Neural progenitor cell (in vitro differentiated cells): Measurements from ENCODE around the gene RERE. TPM values are rescaled to one million over a fixed set of nuclear protein-coding genes. Genes with fewer than 3 reads are reported as not detected.

Experiments used
- DNase-seq: peaks from one replicate; pipeline ENCODE4 v3.0.0-alpha.2; 2016; ENCODE audit warnings: low spot score
- H2AFZ ChIP-seq: fragments of 200-600 bp; sonication (generic); replicated peaks from 2 replicates; pipeline ENCODE4 v1.6.1; 2016; ENCODE audit warnings: antibody characterized with exemption
- H3F3A ChIP-seq: fragments of 200-600 bp; sonication (generic); 2 replicates; pipeline ENCODE4 v1.6.1; 2016; ENCODE audit warnings: antibody characterized with exemption, low read depth
- H3K27ac ChIP-seq: fragments of 200-600 bp; sonication (generic); 2 replicates; pipeline ENCODE4 v1.5.1; 2016; ENCODE audit warnings: mild to moderate bottlenecking
- H3K27me3 ChIP-seq: fragments of 200-600 bp; sonication (generic); 2 replicates; pipeline ENCODE4 v1.6.1; 2016; ENCODE audit warnings: mild to moderate bottlenecking, moderate library complexity
- H3K36me3 ChIP-seq: fragments of 200-600 bp; sonication (generic); 2 replicates; pipeline ENCODE4 v1.5.1; 2016
- H3K4me1 ChIP-seq: fragments of 200-600 bp; sonication (generic); 2 replicates; pipeline ENCODE4 v1.6.1; 2016; ENCODE audit warnings: mixed run types
- H3K4me2 ChIP-seq: fragments of 200-600 bp; sonication (generic); 2 replicates; pipeline ENCODE4 v1.6.1; 2016
- H3K4me3 ChIP-seq: fragments of 200-600 bp; sonication (generic); 2 replicates; pipeline ENCODE4 v1.5.1; 2016
- H3K79me2 ChIP-seq: fragments of 200-600 bp; sonication (generic); 2 replicates; pipeline ENCODE4 v1.6.1; 2016; ENCODE audit warnings: low read depth
- H3K9ac ChIP-seq: fragments of 200-600 bp; sonication (generic); 2 replicates; pipeline ENCODE4 v1.6.1; 2016
- H3K9me3 ChIP-seq: fragments of 200-600 bp; sonication (generic); 2 replicates; pipeline ENCODE4 v1.5.1; 2016; ENCODE audit warnings: low read depth
- H4K20me1 ChIP-seq: fragments of 200-600 bp; sonication (generic); 2 replicates; pipeline ENCODE4 v1.6.1; 2016; ENCODE audit warnings: low read depth
- H3K27ac Mint-ChIP-seq: 3 replicates; pipeline ENCODE4 v1.8.0; 2021; ENCODE audit warnings: mixed read lengths
- H3K27me3 Mint-ChIP-seq: 2 replicates; pipeline ENCODE4 v1.8.0; 2022; ENCODE audit warnings: low read depth, mild to moderate bottlenecking, inconsistent platforms, moderate library complexity, mixed read lengths; ENCODE audit not compliant: insufficient read depth
- H3K36me3 Mint-ChIP-seq: 3 replicates; pipeline ENCODE4 v1.8.0; 2021; ENCODE audit warnings: mixed read lengths
- H3K4me1 Mint-ChIP-seq: 3 replicates; pipeline ENCODE4 v1.8.0; 2021; ENCODE audit warnings: mixed read lengths
- H3K4me3 Mint-ChIP-seq: 3 replicates; pipeline ENCODE4 v1.8.0; 2021; ENCODE audit warnings: mild to moderate bottlenecking, moderate library complexity, mixed read lengths
- H3K9me3 Mint-ChIP-seq: 3 replicates; pipeline ENCODE4 v1.8.0; 2020; ENCODE audit warnings: mixed read lengths
- CTCF ChIP-seq: fragments of 200-600 bp; sonication (generic); IDR thresholded peaks from 2 replicates; pipeline ENCODE4 v1.5.1; 2017; ENCODE audit warnings: antibody characterized with exemption, mild to moderate bottlenecking
- EZH2 ChIP-seq: fragments of 200-600 bp; sonication (generic); IDR thresholded peaks from 2 replicates; pipeline ENCODE4 v1.6.1; 2017; ENCODE audit warnings: antibody characterized with exemption, mild to moderate bottlenecking, moderate library complexity
- EZH2phosphoT487 ChIP-seq: fragments of 200-600 bp; sonication (generic); IDR thresholded peaks from 2 replicates; pipeline ENCODE4 v1.6.1; 2017; ENCODE audit warnings: antibody characterized with exemption
- total RNA-seq: library from RNA; depleted of rRNA; stranded (reverse); fragments of >200 nt; gene quantifications from 2 replicates; pipeline ENCODE4 v1.2.3, GENCODE V29; 2015; ENCODE audit warnings: low replicate concordance

RERE gene
- total RNA-seq, 1 donor from 2014 or later = 29.8 TPM

- Histone ChIP-seq H3K27me3 (no peaks in the 10 kb centered on the region), H3K4me2 (no peak overlapping the region), H4K20me1 (peaks cover 44% of the 10 kb centered on the region), H3K9ac (no peak overlapping the region), H3K36me3 (no peaks in the 10 kb centered on the region), H3K4me3 (no peak overlapping the region), H3K27ac (peak overlapping the region; percentile 68), H3F3A (peaks cover 38% of the 10 kb centered on the region), H3K9me3 (no peaks in the 10 kb centered on the region), H2AFZ (no peak overlapping the region), H3K79me2 (peaks cover 82% of the 10 kb centered on the region), H3K4me1 (peaks cover 37% of the 10 kb centered on the region)
- H3K27me3 Mint-ChIP-seq = no peaks in the 10 kb centered on the region
- H3K9me3 Mint-ChIP-seq = no peaks in the 10 kb centered on the region
- H3K27ac Mint-ChIP-seq = peak overlapping the region; percentile 16
- peaks cover 15% of the 10 kb centered on the region for H3K36me3 Mint-ChIP-seq
- DNase-seq = no peak
- peaks cover 28% of the 10 kb centered on the region for H3K4me1 Mint-ChIP-seq
- no peak overlapping the region for H3K4me3 Mint-ChIP-seq
- TF ChIP-seq CTCF = no peak
- no peak for TF ChIP-seq EZH2
- no peak for TF ChIP-seq EZH2phosphoT487
These were observed 292.7 kb downstream of the RERE start for GRCh38 chr1:8524627-8525157.

- Histone ChIP-seq H3F3A (peaks cover 39% of the 10 kb centered on the region), H2AFZ (no peak overlapping the region), H3K4me2 (no peak overlapping the region), H3K9ac (no peak overlapping the region), H4K20me1 (peaks cover 49% of the 10 kb centered on the region), H3K27ac (no peak overlapping the region), H3K4me3 (no peak overlapping the region), H3K9me3 (no peaks in the 10 kb centered on the region), H3K36me3 (no peaks in the 10 kb centered on the region), H3K4me1 (peaks cover 37% of the 10 kb centered on the region), H3K27me3 (no peaks in the 10 kb centered on the region), H3K79me2 (peaks cover 85% of the 10 kb centered on the region)
- Mint-ChIP-seq H3K27ac (no peak overlapping the region), H3K4me1 (peaks cover 31% of the 10 kb centered on the region), H3K36me3 (peaks cover 13% of the 10 kb centered on the region), H3K4me3 (no peak overlapping the region), H3K9me3 (no peaks in the 10 kb centered on the region), H3K27me3 (no peaks in the 10 kb centered on the region)
- TF ChIP-seq EZH2 = no peak
- TF ChIP-seq CTCF = no peak
- TF ChIP-seq EZH2phosphoT487 = no peak
- no peak for DNase-seq
These were observed 293.7 kb downstream of the RERE start for GRCh38 chr1:8523666-8524206.

DNA sequence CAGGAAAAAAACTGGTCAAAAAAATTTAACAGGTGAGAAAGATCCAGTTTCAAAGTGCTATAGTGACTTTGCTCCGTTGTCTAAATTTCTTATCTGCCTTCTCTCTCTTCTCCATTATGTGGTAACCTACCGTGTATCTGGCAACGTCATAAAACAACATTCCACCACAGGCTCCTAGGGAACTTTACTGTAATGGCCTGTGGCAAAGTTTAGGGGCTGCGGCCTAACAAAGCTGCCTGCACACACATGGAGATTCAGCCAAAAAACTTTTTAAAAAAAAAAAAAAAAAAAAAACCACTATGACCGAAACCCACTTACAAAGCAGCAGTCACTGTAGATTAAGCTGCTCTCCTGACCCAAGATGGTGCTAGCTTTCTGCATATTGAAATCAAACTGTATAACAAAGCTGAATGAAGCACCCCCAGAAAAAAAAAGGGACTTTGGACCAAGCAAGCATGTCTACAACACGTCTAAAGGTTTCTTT lies 296.9 kb downstream of the RERE start:
- Histone ChIP-seq H3K9ac (no peak overlapping the region), H3K4me1 (peaks cover 34% of the 10 kb centered on the region), H3K27ac (peak overlapping the region; percentile 16), H3F3A (peaks cover 15% of the 10 kb centered on the region), H3K36me3 (no peaks in the 10 kb centered on the region), H2AFZ (no peak overlapping the region), H3K4me3 (no peak overlapping the region), H3K9me3 (no peaks in the 10 kb centered on the region), H3K27me3 (no peaks in the 10 kb centered on the region), H3K79me2 (peaks cover 86% of the 10 kb centered on the region), H3K4me2 (no peak overlapping the region), H4K20me1 (peaks cover 54% of the 10 kb centered on the region)
- Mint-ChIP-seq H3K27ac (no peak overlapping the region), H3K4me3 (no peak overlapping the region), H3K4me1 (peaks cover 41% of the 10 kb centered on the region), H3K27me3 (no peaks in the 10 kb centered on the region), H3K36me3 (peaks cover 15% of the 10 kb centered on the region), H3K9me3 (no peaks in the 10 kb centered on the region)
- DNase-seq = no peak
- TF ChIP-seq EZH2phosphoT487 = no peak
- no peak for TF ChIP-seq CTCF
- TF ChIP-seq EZH2 = no peak
